HepG2 (cell line): ENCODE measurements around the gene LAMTOR2. TPM values are rescaled to one million over a fixed set of nuclear protein-coding genes. Genes with fewer than 3 reads are reported as not detected.
A peak's percentile ranks its signal among the peaks of the same experiment; 100 is the strongest.

Source experiments
- ATAC-seq: fragments of 200-7000 bp; cut with Tn5 transposase; 3 replicates; pipeline ENCODE4 v1.9.1; 2020; ENCODE audit warnings: mild to moderate bottlenecking, moderate library complexity
- BruUV-seq: library from RNA; stranded (reverse); fragments of 400-500 nt; replicated peaks from 2 replicates; lab custom pipeline; 2021; lab: Mats Ljungman, UMichigan
- CTCF ChIA-PET: fragments of 300-600 bp; formaldehyde crosslinking; extraction: SDS; loops from one replicate; lab custom pipeline; 2021; ENCODE audit warnings: low total read pairs, inconsistent platforms, low intra/inter-chr PET ratio; lab: Yijun Ruan, JAX
- POLR2A ChIA-PET: fragments of 350-600 bp; sonication (Branson Sonifier 250); formaldehyde crosslinking; loops from one replicate; lab custom pipeline; 2020; ENCODE audit warnings: antibody characterized with exemption, inconsistent platforms; lab: Yijun Ruan, JAX
- DNase-seq: peaks from one replicate; pipeline ENCODE4 v3.0.0-alpha.2; 2015; ENCODE audit warnings: low spot score
- FAIRE-seq: peaks from 3 replicates; lab custom pipeline; 2011; peaks lifted over from hg19 to GRCh38; lab: Jason Lieb, UNC
- H2AFZ ChIP-seq: one replicate; pipeline ENCODE4 v1.6.1; 2011; ENCODE audit warnings: low read length, inconsistent platforms
- H3K27ac ChIP-seq: fragments of 300-600 bp; 3 replicates; pipeline ENCODE4 v1.8.0; 2011; ENCODE audit warnings: mixed run types, mild to moderate bottlenecking, mixed read lengths, low read length, inconsistent platforms; ENCODE audit not compliant: insufficient read depth; ENCODE audit errors: extremely low read length
- H3K27me3 ChIP-seq, 2 experiments: fragments of 200-600 bp in 1 of 2; 2 replicates in 1 of 2; 3 replicates in 1 of 2; pipeline versions ENCODE4 v1.6.0 to v1.8.0; 2011; ENCODE audit warnings: low read length in 2 of 2, mild to moderate bottlenecking in 2 of 2, moderate library complexity in 2 of 2, inconsistent platforms in 1 of 2; ENCODE audit not compliant: insufficient read depth in 2 of 2, control insufficient read depth in 1 of 2
- H3K36me3 ChIP-seq, 2 experiments: fragments of 200-600 bp in 1 of 2; replicated peaks in 1 of 2; 2 replicates in 1 of 2; 3 replicates in 1 of 2; pipeline versions ENCODE4 v1.5.1 to v1.8.0; 2011; ENCODE audit warnings: low read length in 2 of 2, inconsistent platforms in 1 of 2; ENCODE audit not compliant: insufficient read depth in 2 of 2, control insufficient read depth in 1 of 2
- H3K4me1 ChIP-seq: 2 replicates; pipeline ENCODE4 v1.5.1; 2012; ENCODE audit warnings: low read length, inconsistent platforms; ENCODE audit not compliant: insufficient read depth
- H3K4me2 ChIP-seq: 2 replicates; pipeline ENCODE4 v1.6.0; 2011; ENCODE audit warnings: low read depth, low read length, inconsistent platforms
- H3K4me3 ChIP-seq, 3 experiments: fragments of 200-600 bp in 1 of 3; sonication (generic), shearing (Covaris generic) in 1 of 3; replicated peaks in 1 of 3; 2 replicates each; pipeline ENCODE4 v1.5.1; 2011 to 2016; ENCODE audit warnings: low read length in 3 of 3, inconsistent platforms in 2 of 3, low read depth in 2 of 3, mild to moderate bottlenecking in 2 of 3, control low read depth in 1 of 3, mixed read lengths in 1 of 3; ENCODE audit not compliant: insufficient read depth in 1 of 3
- H3K79me2 ChIP-seq: one replicate; pipeline ENCODE4 v1.6.1; 2011; ENCODE audit warnings: low read length, inconsistent platforms; ENCODE audit not compliant: insufficient read depth
- H3K9ac ChIP-seq: 2 replicates; pipeline ENCODE4 v1.6.0; 2011; ENCODE audit warnings: mild to moderate bottlenecking, low read depth, low read length, inconsistent platforms; ENCODE audit not compliant: insufficient read depth
- H3K9me3 ChIP-seq: 2 replicates; pipeline ENCODE4 v1.5.1; 2012; ENCODE audit warnings: mild to moderate bottlenecking, low read length
- H4K20me1 ChIP-seq: 2 replicates; pipeline ENCODE4 v1.6.0; 2011; ENCODE audit warnings: inconsistent platforms, mild to moderate bottlenecking, low read length, moderate library complexity; ENCODE audit not compliant: insufficient read depth
- ATF5 ChIP-seq: sonication (generic); formaldehyde crosslinking; IDR thresholded peaks from 2 replicates; pipeline ENCODE4 v1.4.0; 2020; ENCODE audit warnings: mild to moderate bottlenecking, low read depth, missing genetic modification reagents
- CAMTA2 ChIP-seq: sonication (generic); formaldehyde crosslinking; IDR thresholded peaks from 2 replicates; pipeline ENCODE4 v1.4.0; 2020; ENCODE audit warnings: mild to moderate bottlenecking, missing genetic modification reagents, borderline replicate concordance
- FOXC1 ChIP-seq: sonication (generic); formaldehyde crosslinking; IDR thresholded peaks from 2 replicates; pipeline ENCODE4 v1.8.0; 2022; ENCODE audit warnings: mild to moderate bottlenecking, missing genetic modification reagents, borderline replicate concordance
- GATAD2A ChIP-seq: IDR thresholded peaks from 2 replicates; pipeline ENCODE4 v1.6.1; 2016
- HOXA3 ChIP-seq: sonication (generic); formaldehyde crosslinking; IDR thresholded peaks from 2 replicates; pipeline ENCODE4 v1.5.0; 2020; ENCODE audit warnings: missing genetic modification reagents
- HOXA7 ChIP-seq: sonication (generic); formaldehyde crosslinking; IDR thresholded peaks from 2 replicates; pipeline ENCODE4 v1.8.1; 2022; ENCODE audit warnings: mild to moderate bottlenecking, missing genetic modification reagents, moderate library complexity
- JUN ChIP-seq: sonication (generic); formaldehyde crosslinking; IDR thresholded peaks from 2 replicates; pipeline ENCODE4 v1.4.0; 2020; ENCODE audit warnings: mild to moderate bottlenecking, missing genetic modification reagents
- KDM2A ChIP-seq: sonication (generic); formaldehyde crosslinking; IDR thresholded peaks from 2 replicates; pipeline ENCODE4 v1.4.0; 2020; ENCODE audit warnings: low read depth, missing genetic modification reagents, borderline replicate concordance
- KLF11 ChIP-seq: IDR thresholded peaks from 2 replicates; pipeline ENCODE4 v1.6.1; 2016; ENCODE audit warnings: missing compliant biosample characterization
- MBNL3 ChIP-seq: fragments of 250-450 bp; sonication (Bioruptor Pico); conservative IDR thresholded peaks from 2 replicates; pipeline ENCODE4 v1.8.0; 2022; ENCODE audit warnings: mild to moderate bottlenecking, inconsistent platforms
- MEF2D ChIP-seq: sonication (generic); formaldehyde crosslinking; IDR thresholded peaks from 2 replicates; pipeline ENCODE4 v1.5.1; 2020; ENCODE audit warnings: mild to moderate bottlenecking, missing genetic modification reagents
- PTBP1 ChIP-seq: fragments of 200-400 bp; formaldehyde crosslinking; IDR thresholded peaks from 2 replicates; pipeline ENCODE4 v1.6.1; 2018; ENCODE audit warnings: low read length, low read depth; ENCODE audit not compliant: poor library complexity, severe bottlenecking
- RFXAP ChIP-seq: sonication (generic); formaldehyde crosslinking; IDR thresholded peaks from 2 replicates; pipeline ENCODE4 v1.4.0; 2020; ENCODE audit warnings: missing genetic modification reagents, borderline replicate concordance
- SMARCE1 ChIP-seq: fragments of 450-650 bp; IDR thresholded peaks from 2 replicates; pipeline ENCODE4 v1.6.1; 2017; ENCODE audit warnings: borderline replicate concordance
- SP1 ChIP-seq, 2 experiments: fragments of 450-650 bp in 1 of 2; sonication (generic) in 1 of 2; formaldehyde crosslinking in 1 of 2; IDR thresholded peaks; 2 replicates each; pipeline versions ENCODE4 v1.4.0 to v1.6.1; 2016 to 2020; ENCODE audit warnings: missing genetic modification reagents in 1 of 2
- SRY ChIP-seq: sonication (generic); formaldehyde crosslinking; IDR thresholded peaks from 2 replicates; pipeline ENCODE4 v1.8.0; 2022; ENCODE audit warnings: mild to moderate bottlenecking, missing genetic modification reagents
- ZNF136 ChIP-seq: sonication (generic); formaldehyde crosslinking; IDR thresholded peaks from 2 replicates; pipeline ENCODE4 v1.8.1; 2022; ENCODE audit warnings: low read depth, mild to moderate bottlenecking, moderate library complexity, missing genetic modification reagents
- ZNF543 ChIP-seq: sonication (generic); formaldehyde crosslinking; IDR thresholded peaks from 2 replicates; pipeline ENCODE4 v1.4.0; 2020; ENCODE audit warnings: mild to moderate bottlenecking, missing genetic modification reagents
- ZNF572 ChIP-seq: sonication (generic); formaldehyde crosslinking; IDR thresholded peaks from 2 replicates; pipeline ENCODE4 v1.5.1; 2020; ENCODE audit warnings: mild to moderate bottlenecking, missing genetic modification reagents
- ZNF629 ChIP-seq: sonication (generic); formaldehyde crosslinking; conservative IDR thresholded peaks from 2 replicates; pipeline ENCODE4 v1.5.0; 2020; ENCODE audit warnings: missing genetic modification reagents
- ZNF644 ChIP-seq: IDR thresholded peaks from 2 replicates; pipeline ENCODE4 v1.6.1; 2016; ENCODE audit warnings: low read depth
- ZNF691 ChIP-seq: sonication (generic); formaldehyde crosslinking; IDR thresholded peaks from 2 replicates; pipeline ENCODE4 v1.4.0; 2020; ENCODE audit warnings: missing genetic modification reagents, low read depth, mild to moderate bottlenecking, borderline replicate concordance
- ZSCAN20 ChIP-seq: sonication (generic); formaldehyde crosslinking; IDR thresholded peaks from 2 replicates; pipeline ENCODE4 v1.4.0; 2020; ENCODE audit warnings: missing genetic modification reagents, mild to moderate bottlenecking, borderline replicate concordance
- WGBS: methylation state at CpG from one replicate; pipeline ENCODE4 v1.1.6; 2017; ENCODE audit warnings: low lambda C conversion rate; 5-methylcytosine and 5-hydroxymethylcytosine counted together
- in situ Hi-C: cut with HindIII; loops from 2 replicates; pipeline ENCODE4 v1.10.0; 2017; ENCODE audit warnings: low pct_unique_long_range_greater_than_20kb; ENCODE audit not compliant: extremely low pct_ligation_motif_present
- intact Hi-C: fragments of 100-400 bp; cut with micrococcal nuclease; formaldehyde crosslinking; loops from one replicate; pipeline ENCODE4 v1.10.0; 2022; ENCODE audit not compliant: unreplicated experiment
- polyA plus RNA-seq, 8 experiments: library from polyadenylated mRNA; depleted of rRNA in 3 of 8; stranded (reverse) in 7 of 8; unstranded in 1 of 8; fragments of >200 nt; fragmentation: Illumina TruSeq in 4 of 8; extraction: Trizol in 4 of 8; gene quantifications; 2 replicates each; pipeline versions ENCODE4 v1.2.1 to v1.2.3, GENCODE V29; 2011 to 2016; ENCODE audit warnings: low read depth in 4 of 8, missing spikeins in 1 of 8, mixed read lengths in 1 of 8; ENCODE audit not compliant: insufficient read depth in 1 of 8
- total RNA-seq, 5 experiments: library from RNA; depleted of rRNA; stranded (reverse); fragments of >200 nt; fragmentation: Illumina TruSeq; extraction: Trizol; gene quantifications; 2 replicates each; pipeline ENCODE4 v1.2.3, GENCODE V29; 2016; ENCODE audit warnings: low read depth in 1 of 5

LAMTOR2 gene
- total and polyA plus RNA-seq, 2 of the 13 experiments (the other 11 are each of a cell fraction or from before 2014, with no cell fraction given): 36.5 to 66.4 TPM

DNA sequence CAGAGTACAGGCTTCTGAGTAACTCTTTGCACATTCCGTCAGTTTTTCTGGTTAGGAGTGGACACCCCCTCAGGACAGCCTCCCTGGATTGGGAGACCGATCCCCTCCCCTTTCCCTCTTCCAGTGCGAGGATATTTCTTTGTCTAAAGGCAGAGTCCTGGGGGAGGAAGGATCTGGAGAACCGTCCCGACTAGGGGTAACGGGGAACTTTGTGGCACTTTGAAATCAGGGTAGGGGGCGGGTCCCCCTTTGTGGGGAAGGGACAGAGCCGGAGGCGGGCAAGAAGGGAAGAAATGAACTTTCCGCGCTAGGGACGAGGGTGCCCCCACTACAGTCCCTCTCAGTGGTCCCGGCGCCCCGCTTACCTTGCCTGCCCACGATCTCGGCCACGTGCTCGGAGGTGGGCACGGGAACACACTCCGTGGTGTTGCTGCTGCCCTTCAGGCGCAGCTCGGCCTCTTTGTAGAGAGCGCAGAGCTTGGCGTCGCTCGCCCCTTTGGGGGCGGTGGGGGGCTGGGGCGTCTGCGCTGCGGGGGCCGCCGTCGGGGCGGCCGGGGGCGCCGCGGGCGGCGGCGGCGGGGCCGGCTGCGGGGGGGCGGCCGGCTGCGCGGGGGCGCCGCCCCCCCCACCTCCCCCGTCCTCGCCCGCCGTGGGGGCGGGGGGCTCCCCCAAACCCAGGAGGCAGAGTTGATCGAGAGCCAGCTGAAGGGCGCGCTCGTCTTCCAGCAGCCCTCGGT lies 26.8 kb downstream of the LAMTOR2 start:
- no peak for FAIRE-seq
- Histone ChIP-seq H3K79me2 (peaks cover 23% of the 10 kb centered on the region), H3K36me3 (peaks cover 3 to 8% of the 10 kb centered on the region in 2 experiments; a peak in 4 of 5 replicates), H3K9ac (peak overlapping the region; percentile 77), H4K20me1 (peaks cover 2% of the 10 kb centered on the region; the same call in 1 of the 2 replicates), H2AFZ (no peak overlapping the region), H3K27me3 (no peaks in the 10 kb centered on the region; a peak in 1 of 5 replicates), H3K27ac (peak overlapping the region; percentile 43), H3K4me2 (peak overlapping the region; percentile 97), H3K4me3 (peak overlapping the region; percentile 88 to 94 (median 89)), H3K4me1 (peaks cover 60% of the 10 kb centered on the region), H3K9me3 (no peaks in the 10 kb centered on the region)
- no TSS peak for BruUV-seq
- DNase-seq: no peak
- ChIA-PET POLR2A (interaction anchor here (1.4 kb wide), 1 partner anchor 137 kb away, joined by 3 read pairs; no protein-coding TSS in a partner anchor), CTCF (no interaction called here)
- in situ Hi-C loops (no loop called here), intact Hi-C loops (loop anchor here (5.0 kb wide), 1 partner anchor 954 kb away; the partner anchor contains the start of gene EFNA1)
- ATAC-seq: no peak
- 5% methylated on average over 19 of the region's 61 CpGs for WGBS
- TF ChIP-seq ZNF629 (CRISPR knock-in tag) (no peak), HOXA3 (CRISPR knock-in tag) (no peak), ZNF543 (no peak), GATAD2A (no peak), FOXC1 (CRISPR knock-in tag) (0 out of 2 replicates have a peak, but pooled peaks have one; percentile 47), ZSCAN20 (CRISPR knock-in tag) (no peak), MEF2D (CRISPR knock-in tag) (no peak), KLF11 (no peak), MBNL3 (CRISPR knock-in tag) (no peak), CAMTA2 (no peak), PTBP1 (no peak), ZNF136 (CRISPR knock-in tag) (no peak), ZNF644 (no peak), KDM2A (CRISPR knock-in tag) (peak; percentile 29; the same call in 1 of the 2 replicates), HOXA7 (CRISPR knock-in tag) (no peak), ATF5 (CRISPR knock-in tag) (no peak), JUN (CRISPR knock-in tag) (no peak), SMARCE1 (no peak), ZNF572 (CRISPR knock-in tag) (no peak), ZNF691 (CRISPR knock-in tag) (no peak), SP1 (IDR thresholded peaks at IDR 0.05) (no peak), SP1 (CRISPR knock-in tag; IDR thresholded peaks at IDR 0.05) (no peak), SRY (CRISPR knock-in tag) (no peak), RFXAP (CRISPR knock-in tag) (no peak)
